GM21526 (cell line): Measurements from ENCODE around the gene OTUD7B.
"Not testable (repeated sequence)": the region's sequence is repeated elsewhere in the genome, so short reads cannot be mapped to it uniquely, and the experiment has no call there.

ENCODE experiments used
- ATAC-seq: cut with Tn5 transposase; IDR thresholded peaks from one replicate; pipeline ENCODE4 v1.9.1; 2021; ENCODE audit warnings: moderate library complexity; ENCODE audit not compliant: unreplicated experiment, low FRiP score

Gene OTUD7B

GRCh38 chr1:150010393-150011115, at the start of gene OTUD7B:
Gene OTUD7B (minus strand): TSS chr1:150010726. CDS start chr1:149977510, 33,216 bp downstream.
- ATAC-seq: peak; percentile 72

DNA sequence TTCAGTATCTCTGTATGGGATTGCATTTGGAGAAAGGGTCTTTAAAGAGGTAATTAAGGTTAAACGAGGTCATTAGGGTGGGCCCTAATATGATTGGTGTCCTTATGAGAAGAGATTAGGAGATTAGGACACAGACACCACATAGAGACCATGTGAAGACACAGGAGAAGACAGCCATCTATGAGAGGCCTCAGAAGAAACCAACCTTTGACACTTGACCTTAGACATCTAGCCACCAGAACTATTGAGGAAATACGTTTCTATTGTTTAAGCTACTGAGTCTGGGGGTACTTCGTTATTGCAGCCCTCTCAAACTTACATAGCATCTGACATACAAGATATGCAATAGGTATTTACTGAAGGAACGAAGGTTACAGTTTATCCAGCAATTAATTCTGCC, 49.7 kb upstream of the OTUD7B start:
- no peak for ATAC-seq

DNA sequence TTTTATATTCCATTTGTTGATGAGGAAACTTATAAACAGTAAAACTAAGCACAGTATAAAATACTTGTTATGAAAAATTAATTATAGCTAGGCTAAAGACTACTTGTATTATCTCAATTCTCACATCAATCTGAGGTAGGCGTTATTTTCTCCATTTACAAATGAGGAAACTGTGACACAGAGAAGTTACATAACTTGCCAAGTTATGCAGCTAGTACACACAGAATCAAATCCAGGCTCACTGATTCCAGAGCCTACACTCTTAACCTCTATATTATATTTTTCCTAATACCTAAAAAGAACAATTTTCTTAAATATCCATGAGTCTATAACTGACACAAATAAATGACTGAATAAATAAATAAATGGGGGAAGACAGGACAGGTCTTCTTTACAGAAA, 45.9 kb upstream of the OTUD7B start:
- no peak for ATAC-seq

DNA sequence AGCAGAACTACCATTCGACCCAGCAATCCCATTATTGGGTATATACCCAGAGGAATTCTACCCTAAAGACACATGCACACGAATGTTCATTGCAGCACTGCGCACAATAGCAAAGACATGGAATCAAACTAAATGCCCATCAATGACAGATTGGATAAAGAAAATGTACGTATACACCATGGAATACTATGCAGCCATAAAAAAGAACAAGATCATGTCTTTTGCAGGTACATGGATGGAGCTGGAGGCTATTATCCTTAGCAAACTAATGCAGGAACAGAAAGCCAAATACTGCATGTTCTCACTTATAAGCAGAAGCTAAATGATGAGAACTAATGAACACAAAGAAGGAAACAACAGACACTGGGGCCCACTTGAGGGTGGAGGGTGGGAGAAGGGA, 45.0 kb upstream of the OTUD7B start:
- not testable (repeated sequence) for ATAC-seq

DNA sequence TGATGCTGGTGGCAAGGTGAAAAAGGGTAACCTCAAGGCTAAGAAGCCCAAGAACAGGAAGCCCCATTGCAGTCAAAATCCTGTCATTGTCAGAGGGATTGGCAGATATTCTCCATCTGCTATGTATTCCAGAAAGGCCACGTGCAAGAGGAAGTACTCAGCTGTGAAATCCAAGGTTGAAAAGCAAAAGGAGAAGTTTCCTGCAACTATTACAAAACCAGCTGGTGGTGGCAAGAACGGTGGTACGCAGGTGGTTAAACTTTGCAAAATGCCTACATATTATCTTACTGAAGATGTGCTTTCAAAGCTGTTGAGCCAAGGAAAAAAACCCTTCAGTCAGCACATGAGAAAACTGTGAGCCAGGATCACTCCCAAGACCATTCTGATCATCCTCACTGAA, 43.4 kb upstream of the OTUD7B start:
- no peak for ATAC-seq

- ATAC-seq: not testable (repeated sequence)
Observed at GRCh38 chr1:150051905-150052412, 41.4 kb upstream of the OTUD7B start.

DNA sequence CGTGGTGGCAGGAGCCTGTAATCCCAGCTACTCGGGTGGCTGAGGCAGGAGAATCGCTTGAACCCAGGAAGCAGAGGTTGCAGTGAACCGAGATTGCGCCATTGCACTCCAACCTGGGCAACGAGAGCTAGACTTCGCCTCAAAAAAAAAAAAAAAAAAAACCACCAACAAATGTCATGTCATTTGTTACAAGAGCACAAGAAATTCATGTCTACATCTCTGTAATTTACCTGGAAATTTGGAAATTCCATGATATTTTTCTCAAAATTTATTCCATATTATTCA, 40.5 kb upstream of the OTUD7B start:
- no peak for ATAC-seq

DNA sequence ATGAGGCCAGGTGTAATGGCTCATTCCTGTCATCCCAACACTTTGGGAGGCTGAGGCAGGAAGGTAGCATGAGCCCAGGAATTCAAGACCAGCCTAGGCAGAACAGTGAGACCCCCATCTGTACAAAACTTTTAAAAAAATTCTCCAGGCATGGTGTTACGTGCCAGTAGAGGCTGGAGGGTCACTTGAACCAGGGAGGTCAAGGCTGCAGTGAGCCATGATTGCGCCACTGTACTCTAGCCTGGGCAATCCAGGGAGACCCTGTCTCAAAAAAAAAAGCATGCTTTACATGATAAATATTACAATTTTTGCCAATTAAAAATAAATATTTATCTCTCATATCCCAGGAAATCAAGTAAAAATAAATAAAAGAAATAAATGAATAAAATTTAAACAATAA, 39.4 kb upstream of the OTUD7B start:
- no peak for ATAC-seq

- no peak for ATAC-seq
Observed at GRCh38 chr1:150034336-150034735, 23.8 kb upstream of the OTUD7B start.

GRCh38 chr1:150028322-150028721, 17.8 kb upstream of the OTUD7B start:
- no peak for ATAC-seq

GRCh38 chr1:150024156-150024555, 13.6 kb upstream of the OTUD7B start:
- ATAC-seq: no peak

DNA sequence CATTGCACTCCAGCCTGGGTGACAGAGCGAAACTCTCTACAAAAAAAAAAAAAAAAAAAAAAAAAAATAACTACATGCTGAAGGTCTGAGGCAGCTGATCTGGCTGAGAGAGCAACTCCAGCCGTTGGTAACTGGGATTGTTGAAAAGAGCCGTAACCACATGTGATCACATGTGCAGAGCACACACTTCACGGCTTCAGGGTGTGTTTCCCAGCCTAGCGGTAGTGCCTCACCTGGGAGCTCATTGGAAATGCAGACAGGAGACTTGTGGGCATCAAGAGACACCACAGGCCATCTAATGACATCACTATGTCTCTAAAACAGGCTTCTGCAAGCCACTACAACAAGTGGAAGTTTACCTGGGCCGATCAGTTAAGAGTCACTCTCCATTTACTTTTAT, 11.8 kb upstream of the OTUD7B start:
- no peak for ATAC-seq

- ATAC-seq: no peak
Observed at GRCh38 chr1:150021191-150021694, 10.7 kb upstream of the OTUD7B start.

GRCh38 chr1:150020711-150021110, 10.2 kb upstream of the OTUD7B start:
- ATAC-seq: no peak

- ATAC-seq: no peak
Observed at GRCh38 chr1:150018165-150018564, 7.6 kb upstream of the OTUD7B start.

DNA sequence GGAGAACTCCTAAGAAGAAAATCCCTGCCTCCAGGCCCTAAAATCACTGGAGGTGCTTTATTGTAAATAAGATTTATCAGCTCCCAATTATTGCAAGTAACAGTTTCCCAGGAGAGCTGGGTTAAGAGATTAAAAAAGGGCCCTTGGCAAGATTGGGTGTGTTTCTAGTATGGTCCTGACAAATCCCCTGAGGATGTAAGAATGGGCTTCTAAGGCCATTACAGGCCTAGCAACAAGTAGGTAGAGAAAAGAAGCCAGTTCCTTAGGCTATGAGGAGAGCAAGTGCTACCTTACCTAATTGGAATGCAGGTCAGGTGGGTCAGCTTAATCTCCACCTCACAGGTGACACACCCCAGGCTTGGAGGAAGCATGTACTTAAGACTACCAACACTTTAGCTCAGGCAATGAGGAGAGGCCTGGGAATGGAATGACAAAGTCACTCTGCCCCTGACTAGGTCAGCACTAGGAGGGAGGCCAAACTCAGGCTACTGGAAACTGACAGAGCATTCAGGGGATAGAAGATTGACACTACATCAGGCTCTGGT, 6.8 kb upstream of the OTUD7B start:
- ATAC-seq: no peak

GRCh38 chr1:150015651-150016131, 5.2 kb upstream of the OTUD7B start:
- no peak for ATAC-seq

DNA sequence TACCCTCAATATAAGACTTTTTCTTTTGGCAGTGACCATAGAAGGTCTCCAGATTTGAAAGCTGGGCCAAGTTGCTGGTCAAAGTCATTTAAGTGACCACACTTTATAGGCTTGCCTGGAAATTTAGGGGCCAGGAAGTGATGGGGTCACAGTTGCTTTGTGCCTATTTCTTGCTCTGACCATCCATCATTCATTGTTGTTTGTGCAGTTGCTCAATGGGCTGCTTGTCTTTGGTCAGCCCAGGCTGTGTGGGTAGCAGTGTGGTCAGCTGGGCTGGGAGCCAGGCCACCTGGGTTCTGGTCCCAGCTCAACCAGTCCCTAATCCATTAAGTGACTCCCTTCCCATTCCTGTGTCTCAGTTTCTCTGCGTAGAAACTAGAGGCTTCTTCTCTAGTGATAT, 2.1 kb upstream of the OTUD7B start:
- ATAC-seq: no peak

DNA sequence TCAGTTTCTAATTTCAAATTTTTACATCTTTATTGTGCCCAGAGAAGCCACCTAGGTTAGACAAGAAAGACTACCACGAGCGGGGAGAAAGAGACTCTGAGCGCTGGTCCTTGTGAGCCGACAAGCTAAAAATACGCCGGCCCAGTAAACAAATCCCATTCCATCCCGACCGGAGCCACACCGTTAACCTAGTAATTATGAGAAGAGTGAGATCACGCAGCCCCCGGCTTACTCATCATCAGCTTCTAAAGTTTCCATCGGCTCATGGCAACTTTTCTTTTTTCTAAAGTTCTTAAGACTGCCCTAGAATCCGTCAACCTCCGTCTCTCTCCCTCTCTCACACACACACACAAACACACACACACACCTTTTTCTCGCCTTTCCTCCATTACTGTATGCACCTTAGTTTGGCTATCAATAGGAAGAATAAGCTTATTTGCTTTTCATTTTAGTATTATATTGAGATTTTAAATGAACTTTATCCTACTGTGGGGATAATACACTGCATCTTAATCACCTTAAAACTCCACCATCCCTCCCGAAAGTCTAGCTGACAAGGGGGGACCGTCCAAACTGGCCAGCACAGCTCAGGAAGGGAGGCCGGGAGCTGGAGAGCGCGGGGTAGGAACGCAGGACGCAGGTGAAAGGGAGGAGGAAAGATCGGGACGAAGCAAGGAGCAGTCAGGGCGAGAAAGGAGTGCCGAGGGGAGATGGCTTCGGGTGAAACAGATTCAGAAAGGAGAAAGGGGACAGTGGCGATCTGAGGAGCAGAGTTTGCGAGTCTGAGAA, 728 bp downstream of the OTUD7B start:
- ATAC-seq: peak; percentile 24

DNA sequence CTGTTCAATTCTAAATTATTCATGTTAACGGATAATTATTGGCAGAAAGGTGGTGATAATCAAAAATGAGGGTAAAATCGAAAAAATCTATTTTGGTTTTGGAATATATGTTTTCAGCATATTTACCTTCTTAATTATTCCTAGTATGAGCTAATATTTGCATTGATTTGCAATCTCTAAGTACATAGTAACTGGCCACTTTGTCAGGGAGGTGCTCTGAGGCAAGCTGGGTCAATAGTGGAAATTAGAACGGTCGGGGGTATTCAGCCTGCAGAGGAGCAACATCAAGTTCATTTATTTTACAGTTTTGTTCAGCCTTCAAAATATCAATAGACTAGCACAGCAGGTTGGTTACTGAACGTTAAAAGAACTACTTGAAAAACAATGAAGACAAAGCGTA, 1.8 kb downstream of the OTUD7B start:
- no peak for ATAC-seq

DNA sequence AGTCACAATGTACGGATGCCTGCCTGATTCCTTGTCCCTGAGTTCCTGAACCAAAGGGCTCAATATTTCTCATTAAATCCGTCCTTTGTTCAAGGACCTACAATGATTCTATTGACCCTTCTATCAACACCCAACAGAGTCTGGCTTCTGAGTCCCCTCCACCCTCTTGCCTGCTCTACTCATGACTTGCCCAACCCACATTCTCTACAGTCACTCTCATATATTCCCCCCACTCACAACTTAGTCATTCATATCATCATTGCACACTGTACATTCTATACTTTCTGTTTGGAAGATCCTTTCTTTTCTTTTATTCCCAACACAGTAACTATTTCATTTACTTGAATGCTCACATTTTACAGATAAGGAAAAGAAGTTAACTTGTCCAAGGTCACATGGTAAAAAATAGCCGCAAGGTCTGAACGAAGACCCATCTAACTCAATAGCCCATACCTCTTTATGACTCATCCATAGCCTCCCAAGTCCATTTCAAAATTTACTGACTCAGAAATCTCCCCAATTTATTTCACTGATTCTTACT, 3.6 kb downstream of the OTUD7B start:
- ATAC-seq: no peak
